OCI-LY1 (cell line): ENCODE measurements around the gene HP.

Source experiments
- H2AFZ ChIP-seq: fragments of 200-600 bp; sonication (generic), shearing (Covaris generic); 2 replicates; pipeline ENCODE4 v1.6.0; 2014; ENCODE audit warnings: antibody characterized with exemption, mild to moderate bottlenecking, low read length
- H3F3A ChIP-seq: fragments of 200-600 bp; sonication (generic), shearing (Covaris generic); 2 replicates; pipeline ENCODE4 v1.6.0; 2014; ENCODE audit warnings: mild to moderate bottlenecking, antibody characterized with exemption, low read length, moderate library complexity; ENCODE audit not compliant: insufficient read depth
- H3K27ac ChIP-seq: fragments of 200-600 bp; sonication (generic); 2 replicates; pipeline ENCODE4 v1.5.1; 2014; ENCODE audit warnings: low read length, mixed run types, mild to moderate bottlenecking, low read depth; ENCODE audit not compliant: poor library complexity, severe bottlenecking
- H3K27me3 ChIP-seq: fragments of 200-600 bp; sonication (generic); 2 replicates; pipeline ENCODE4 v1.6.0; 2014; ENCODE audit warnings: antibody characterized with exemption, mild to moderate bottlenecking, low read length, moderate library complexity; ENCODE audit not compliant: insufficient read depth
- H3K36me3 ChIP-seq: fragments of 200-600 bp; sonication (generic); 2 replicates; pipeline ENCODE4 v1.6.1; 2014; ENCODE audit warnings: mild to moderate bottlenecking, antibody characterized with exemption, low read length, moderate library complexity, mixed read lengths; ENCODE audit not compliant: insufficient read depth
- H3K4me1 ChIP-seq: fragments of 200-600 bp; sonication (generic); 2 replicates; pipeline ENCODE4 v1.5.1; 2014; ENCODE audit warnings: mild to moderate bottlenecking, low read length, moderate library complexity; ENCODE audit not compliant: insufficient read depth, severe bottlenecking
- H3K4me2 ChIP-seq: fragments of 200-600 bp; sonication (generic), shearing (Covaris generic); 2 replicates; pipeline ENCODE4 v1.6.1; 2014; ENCODE audit warnings: low read length
- H3K4me3 ChIP-seq: fragments of 200-600 bp; sonication (generic); 2 replicates; pipeline ENCODE4 v1.5.1; 2014; ENCODE audit warnings: low read length, low read depth, mild to moderate bottlenecking, mixed read lengths; ENCODE audit not compliant: poor library complexity, severe bottlenecking
- H3K79me2 ChIP-seq: fragments of 200-600 bp; shearing (Covaris generic); 2 replicates; pipeline ENCODE4 v1.6.1; 2016; ENCODE audit warnings: mixed run types, low read length, mixed read lengths; ENCODE audit not compliant: insufficient read depth
- H3K9ac ChIP-seq: fragments of 200-600 bp; sonication (generic), shearing (Covaris generic); 2 replicates; pipeline ENCODE4 v1.6.1; 2014; ENCODE audit warnings: mild to moderate bottlenecking, low read length, mixed read lengths
- H3K9me2 ChIP-seq: fragments of 200-600 bp; sonication (generic), shearing (Covaris generic); 2 replicates; pipeline ENCODE4 v1.6.1; 2014; ENCODE audit warnings: low read depth, mild to moderate bottlenecking, low read length, mixed read lengths
- H3K9me3 ChIP-seq: fragments of 200-600 bp; shearing (Covaris generic); 2 replicates; pipeline ENCODE4 v1.6.1; 2014; ENCODE audit warnings: low read length, mixed read lengths
- H4K20me1 ChIP-seq: fragments of 200-600 bp; sonication (generic), shearing (Covaris generic); 2 replicates; pipeline ENCODE4 v1.6.0; 2016; ENCODE audit warnings: mild to moderate bottlenecking, low read length; ENCODE audit not compliant: insufficient read depth
- CTCF ChIP-seq: fragments of 200-600 bp; sonication (generic), shearing (Covaris generic); IDR thresholded peaks from 2 replicates; pipeline ENCODE4 v1.5.1; 2017; ENCODE audit warnings: mild to moderate bottlenecking, antibody characterized with exemption, low read length, moderate library complexity, mixed read lengths
- EZH2 ChIP-seq: fragments of 200-600 bp; sonication (generic), shearing (Covaris generic); IDR thresholded peaks from 2 replicates; pipeline ENCODE4 v1.8.0; 2017; ENCODE audit warnings: borderline replicate concordance, mixed run types, mild to moderate bottlenecking, antibody characterized with exemption, low read length, moderate library complexity, mixed read lengths

HP gene

GRCh38 chr16:72033437-72033836, 20.9 kb upstream of the HP start:
- Histone ChIP-seq H2AFZ (no peak overlapping the region), H3K4me1 (no peaks in the 10 kb centered on the region), H3K9ac (no peak overlapping the region), H3K27me3 (no peaks in the 10 kb centered on the region), H3K9me2 (no peaks in the 10 kb centered on the region), H3K4me3 (no peak overlapping the region), H3K79me2 (no peaks in the 10 kb centered on the region), H3K27ac (no peak overlapping the region), H3K36me3 (no peaks in the 10 kb centered on the region; the same call in 1 of the 2 replicates), H3K9me3 (no peaks in the 10 kb centered on the region), H3K4me2 (no peak overlapping the region), H4K20me1 (no peaks in the 10 kb centered on the region), H3F3A (no peaks in the 10 kb centered on the region)
- no peak for TF ChIP-seq EZH2
- TF ChIP-seq CTCF: no peak

DNA sequence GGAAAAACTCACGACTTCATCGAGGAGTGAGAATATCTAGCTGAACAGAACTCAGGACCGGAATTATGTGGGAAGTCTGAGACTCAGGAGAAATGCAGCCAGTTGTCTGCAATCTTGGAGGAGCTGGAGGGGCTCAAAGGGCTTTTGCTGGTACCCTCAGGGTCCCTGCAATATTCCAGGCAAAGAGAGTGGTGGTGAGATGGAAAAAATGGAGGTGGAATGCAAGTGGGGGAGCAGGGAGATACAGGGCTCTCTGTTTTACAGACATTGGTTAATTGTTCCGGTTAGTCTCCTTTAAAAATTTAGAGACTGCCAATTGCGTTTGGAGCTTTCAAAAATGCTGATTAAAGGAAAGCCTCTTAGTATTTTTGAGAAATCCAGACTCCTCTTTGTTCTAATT, 18.2 kb upstream of the HP start:
- Histone ChIP-seq H3K27ac (no peak overlapping the region), H3K9ac (no peak overlapping the region), H4K20me1 (no peaks in the 10 kb centered on the region), H3K4me1 (no peaks in the 10 kb centered on the region), H3K79me2 (no peaks in the 10 kb centered on the region), H3K4me3 (no peak overlapping the region), H3K4me2 (no peak overlapping the region), H3K9me2 (no peaks in the 10 kb centered on the region), H3K36me3 (no peaks in the 10 kb centered on the region; the same call in 1 of the 2 replicates), H3K9me3 (no peaks in the 10 kb centered on the region), H3F3A (no peaks in the 10 kb centered on the region), H2AFZ (no peak overlapping the region), H3K27me3 (no peaks in the 10 kb centered on the region)
- TF ChIP-seq EZH2 (no peak), CTCF (no peak)

DNA sequence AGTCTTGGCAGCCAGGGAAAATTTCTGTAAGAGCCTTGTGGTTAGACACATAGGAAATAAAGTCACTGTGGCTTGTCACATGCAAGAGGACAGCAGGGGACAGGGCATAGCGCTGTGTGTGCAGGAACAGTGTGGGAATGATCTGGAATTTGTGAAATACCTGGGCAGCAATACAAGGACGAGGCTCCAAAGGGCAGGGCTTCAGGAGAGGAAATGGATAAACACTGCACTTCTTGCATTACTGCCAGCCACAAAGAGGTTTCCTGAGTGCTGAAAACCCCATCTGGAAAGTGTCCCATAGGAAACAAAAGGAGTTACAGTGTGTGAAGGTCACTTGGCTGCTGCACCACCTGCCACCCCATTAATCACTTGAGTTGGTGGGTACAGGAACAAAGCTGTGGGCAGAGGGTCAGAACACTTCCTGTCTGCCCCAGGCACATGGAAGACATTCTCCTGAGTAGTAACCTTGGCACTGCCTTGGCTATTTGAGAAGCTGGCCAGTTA, 12.1 kb upstream of the HP start:
- Histone ChIP-seq H3K4me1 (no peaks in the 10 kb centered on the region), H3K4me2 (no peak overlapping the region), H2AFZ (no peak overlapping the region), H3K9ac (no peak overlapping the region), H3K4me3 (no peak overlapping the region), H3K27ac (no peak overlapping the region), H3K9me3 (no peaks in the 10 kb centered on the region), H4K20me1 (no peaks in the 10 kb centered on the region), H3K79me2 (no peaks in the 10 kb centered on the region), H3K27me3 (no peaks in the 10 kb centered on the region), H3F3A (no peaks in the 10 kb centered on the region), H3K36me3 (no peaks in the 10 kb centered on the region), H3K9me2 (no peaks in the 10 kb centered on the region)
- no peak for TF ChIP-seq CTCF
- no peak for TF ChIP-seq EZH2
